Measurements from ENCODE around the gene MYOG.

MYOG gene

DNA sequence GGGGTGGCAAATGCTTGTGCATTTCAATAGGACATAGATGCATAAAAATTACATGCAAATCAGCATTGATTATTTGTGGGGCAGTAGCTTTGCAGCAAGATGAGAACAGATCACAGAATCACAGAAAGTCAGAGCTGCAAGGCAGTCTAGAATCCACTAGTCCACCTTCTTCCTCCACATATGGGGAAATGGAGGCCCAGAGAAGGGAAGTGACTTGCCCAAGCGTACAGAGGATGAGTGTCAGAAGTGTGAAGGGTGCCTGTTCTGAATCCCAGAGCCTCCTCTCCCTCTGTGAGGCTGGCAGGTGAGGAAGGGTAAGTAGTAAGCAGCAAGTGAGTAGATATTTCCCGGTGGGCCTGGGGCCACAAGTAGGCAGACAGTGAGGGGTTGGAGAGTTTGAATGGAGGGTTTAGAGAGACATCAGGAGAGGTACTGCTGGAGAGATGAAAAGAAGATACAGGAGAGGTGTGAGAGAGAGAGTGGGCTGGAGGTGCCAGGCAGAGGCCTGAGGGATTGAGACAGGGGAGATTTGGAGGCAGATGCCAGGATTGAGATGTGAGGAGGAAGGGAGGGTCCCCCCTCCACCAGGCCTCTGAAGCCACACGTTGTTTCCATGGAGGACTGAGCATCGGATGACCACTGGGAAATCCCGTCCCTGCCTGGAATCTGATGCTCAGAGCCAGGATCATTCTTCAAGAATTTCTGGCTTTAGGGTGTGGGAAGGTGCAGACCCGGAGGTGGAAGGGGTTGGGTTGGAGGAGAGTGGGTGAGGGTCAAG, 4.8 kb upstream of the MYOG start:
- no peak for TF ChIP-seq EGR1 (IDR thresholded peaks at IDR 0.05)
- TF ChIP-seq EP300 (IDR thresholded peaks at IDR 0.05; ENCODE audit: borderline replicate concordance), result no peak
- TF ChIP-seq, protein P1, sequence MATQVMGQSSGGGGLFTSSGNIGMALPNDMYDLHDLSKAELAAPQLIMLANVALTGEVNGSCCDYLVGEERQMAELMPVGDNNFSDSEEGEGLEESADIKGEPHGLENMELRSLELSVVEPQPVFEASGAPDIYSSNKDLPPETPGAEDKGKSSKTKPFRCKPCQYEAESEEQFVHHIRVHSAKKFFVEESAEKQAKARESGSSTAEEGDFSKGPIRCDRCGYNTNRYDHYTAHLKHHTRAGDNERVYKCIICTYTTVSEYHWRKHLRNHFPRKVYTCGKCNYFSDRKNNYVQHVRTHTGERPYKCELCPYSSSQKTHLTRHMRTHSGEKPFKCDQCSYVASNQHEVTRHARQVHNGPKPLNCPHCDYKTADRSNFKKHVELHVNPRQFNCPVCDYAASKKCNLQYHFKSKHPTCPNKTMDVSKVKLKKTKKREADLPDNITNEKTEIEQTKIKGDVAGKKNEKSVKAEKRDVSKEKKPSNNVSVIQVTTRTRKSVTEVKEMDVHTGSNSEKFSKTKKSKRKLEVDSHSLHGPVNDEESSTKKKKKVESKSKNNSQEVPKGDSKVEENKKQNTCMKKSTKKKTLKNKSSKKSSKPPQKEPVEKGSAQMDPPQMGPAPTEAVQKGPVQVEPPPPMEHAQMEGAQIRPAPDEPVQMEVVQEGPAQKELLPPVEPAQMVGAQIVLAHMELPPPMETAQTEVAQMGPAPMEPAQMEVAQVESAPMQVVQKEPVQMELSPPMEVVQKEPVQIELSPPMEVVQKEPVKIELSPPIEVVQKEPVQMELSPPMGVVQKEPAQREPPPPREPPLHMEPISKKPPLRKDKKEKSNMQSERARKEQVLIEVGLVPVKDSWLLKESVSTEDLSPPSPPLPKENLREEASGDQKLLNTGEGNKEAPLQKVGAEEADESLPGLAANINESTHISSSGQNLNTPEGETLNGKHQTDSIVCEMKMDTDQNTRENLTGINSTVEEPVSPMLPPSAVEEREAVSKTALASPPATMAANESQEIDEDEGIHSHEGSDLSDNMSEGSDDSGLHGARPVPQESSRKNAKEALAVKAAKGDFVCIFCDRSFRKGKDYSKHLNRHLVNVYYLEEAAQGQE (IDR thresholded peaks at IDR 0.05; ENCODE audit: low read depth), result no peak
- no peak for TF ChIP-seq CREB1 (IDR thresholded peaks at IDR 0.05; ENCODE audit: low read depth)
- TF ChIP-seq TAF1 (IDR thresholded peaks at IDR 0.05; ENCODE audit: low read depth), result no peak
- TF ChIP-seq ZBTB7A (IDR thresholded peaks at IDR 0.05; ENCODE audit: low read depth), result no peak
- TF ChIP-seq NFIC (IDR thresholded peaks at IDR 0.05), result no peak
- TF ChIP-seq, protein P2, sequence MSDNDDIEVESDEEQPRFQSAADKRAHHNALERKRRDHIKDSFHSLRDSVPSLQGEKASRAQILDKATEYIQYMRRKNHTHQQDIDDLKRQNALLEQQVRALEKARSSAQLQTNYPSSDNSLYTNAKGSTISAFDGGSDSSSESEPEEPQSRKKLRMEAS (IDR thresholded peaks at IDR 0.05), result no peak
- TF ChIP-seq RAD21 (IDR thresholded peaks at IDR 0.05; ENCODE audit: low read depth), result no peak
- TF ChIP-seq USF1 (IDR thresholded peaks at IDR 0.05), result no peak
- TF ChIP-seq CEBPB (IDR thresholded peaks at IDR 0.05), result no peak
- no peak for TF ChIP-seq TCF12 (IDR thresholded peaks at IDR 0.05; ENCODE audit: low read depth)
- TF ChIP-seq FOXM1 (IDR thresholded peaks at IDR 0.05; ENCODE audit: borderline replicate concordance, low read depth), result no peak
- no peak for TF ChIP-seq TEAD4 (IDR thresholded peaks at IDR 0.05)
- no peak for TF ChIP-seq YY1 (IDR thresholded peaks at IDR 0.05; ENCODE audit: low read depth)

DNA sequence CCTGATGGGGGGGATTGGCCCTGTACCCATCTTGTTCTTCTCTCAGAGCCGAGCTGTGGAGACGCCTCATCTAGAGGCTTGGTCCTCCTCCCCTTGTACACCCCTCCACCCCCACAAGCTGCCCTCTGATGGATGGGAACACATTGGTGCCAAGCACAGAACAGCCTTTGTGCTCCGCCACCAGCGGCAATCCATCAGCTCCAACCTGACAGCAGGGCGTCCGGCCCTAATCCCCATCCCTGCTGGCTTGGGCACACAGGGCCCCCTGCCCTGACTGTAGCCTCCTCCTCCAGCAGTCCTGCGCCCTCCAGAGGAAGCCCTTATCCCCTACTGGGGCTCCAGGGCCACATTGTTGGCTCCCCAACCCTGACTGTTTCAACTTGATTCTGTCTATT, 3.8 kb upstream of the MYOG start:
- TF ChIP-seq CEBPB (IDR thresholded peaks at IDR 0.05), result no peak
- no peak for TF ChIP-seq ZBTB7A (IDR thresholded peaks at IDR 0.05; ENCODE audit: low read depth)
- TF ChIP-seq EGR1 (IDR thresholded peaks at IDR 0.05), result no peak
- TF ChIP-seq FOXM1 (IDR thresholded peaks at IDR 0.05; ENCODE audit: borderline replicate concordance, low read depth), result no peak
- TF ChIP-seq CREB1 (IDR thresholded peaks at IDR 0.05; ENCODE audit: low read depth), result no peak
- no peak for TF ChIP-seq YY1 (IDR thresholded peaks at IDR 0.05; ENCODE audit: low read depth)
- TF ChIP-seq, protein P2 (IDR thresholded peaks at IDR 0.05), result no peak
- TF ChIP-seq TCF12 (IDR thresholded peaks at IDR 0.05; ENCODE audit: low read depth), result no peak
- TF ChIP-seq USF1 (IDR thresholded peaks at IDR 0.05), result no peak
- no peak for TF ChIP-seq TEAD4 (IDR thresholded peaks at IDR 0.05)
- TF ChIP-seq, protein P1 (IDR thresholded peaks at IDR 0.05; ENCODE audit: low read depth), result no peak
- TF ChIP-seq RAD21 (IDR thresholded peaks at IDR 0.05; ENCODE audit: low read depth), result no peak
- TF ChIP-seq NFIC (IDR thresholded peaks at IDR 0.05), result no peak
- no peak for TF ChIP-seq EP300 (IDR thresholded peaks at IDR 0.05; ENCODE audit: borderline replicate concordance)
- TF ChIP-seq TAF1 (IDR thresholded peaks at IDR 0.05; ENCODE audit: low read depth), result no peak

DNA sequence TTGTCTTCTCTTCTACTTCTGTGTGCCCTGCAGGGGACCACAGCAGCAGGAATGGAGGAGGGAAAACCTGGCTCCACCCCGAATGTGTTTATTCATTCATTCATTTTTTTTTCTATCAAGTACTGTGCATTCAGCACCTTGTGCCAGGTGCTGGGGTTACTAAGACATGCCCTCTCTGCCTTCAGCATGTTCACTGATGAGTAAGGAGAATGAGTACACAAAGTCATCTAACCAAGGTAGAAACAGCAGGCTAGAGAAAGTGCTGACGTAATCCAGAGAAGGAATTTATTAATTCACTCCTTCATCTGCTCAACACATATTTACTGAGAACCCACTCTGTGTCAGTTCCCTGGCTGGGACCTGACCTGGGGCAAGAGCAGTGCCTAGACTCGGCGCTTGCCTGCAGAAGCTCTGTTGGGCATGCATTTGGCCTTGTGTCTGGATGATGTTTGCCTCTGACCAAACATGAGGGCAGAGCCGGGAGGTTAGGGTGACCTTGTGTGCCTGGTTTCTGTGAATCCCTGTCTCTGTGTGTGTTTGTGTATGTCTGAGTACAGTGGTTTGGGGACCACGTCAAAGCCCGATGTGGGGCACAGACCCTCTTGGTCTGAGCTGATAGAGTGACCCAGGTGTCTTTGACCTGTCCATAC, 3.3 kb upstream of the MYOG start:
- no peak for TF ChIP-seq TEAD4 (IDR thresholded peaks at IDR 0.05)
- no peak for TF ChIP-seq TCF12 (IDR thresholded peaks at IDR 0.05; ENCODE audit: low read depth)
- no peak for TF ChIP-seq YY1 (IDR thresholded peaks at IDR 0.05; ENCODE audit: low read depth)
- no peak for TF ChIP-seq EP300 (IDR thresholded peaks at IDR 0.05; ENCODE audit: borderline replicate concordance)
- TF ChIP-seq CEBPB (IDR thresholded peaks at IDR 0.05), result no peak
- TF ChIP-seq EGR1 (IDR thresholded peaks at IDR 0.05), result no peak
- no peak for TF ChIP-seq USF1 (IDR thresholded peaks at IDR 0.05)
- no peak for TF ChIP-seq NFIC (IDR thresholded peaks at IDR 0.05)
- no peak for TF ChIP-seq CREB1 (IDR thresholded peaks at IDR 0.05; ENCODE audit: low read depth)
- no peak for TF ChIP-seq RAD21 (IDR thresholded peaks at IDR 0.05; ENCODE audit: low read depth)
- TF ChIP-seq TAF1 (IDR thresholded peaks at IDR 0.05; ENCODE audit: low read depth), result no peak

GRCh38 chr1:203088441-203088840, 2.6 kb upstream of the MYOG start:
- no peak for TF ChIP-seq TCF12 (IDR thresholded peaks at IDR 0.05; ENCODE audit: low read depth)
- no peak for TF ChIP-seq TEAD4 (IDR thresholded peaks at IDR 0.05)
- TF ChIP-seq YY1 (IDR thresholded peaks at IDR 0.05; ENCODE audit: low read depth), result no peak
- TF ChIP-seq EGR1 (IDR thresholded peaks at IDR 0.05), result no peak
- TF ChIP-seq NFIC (IDR thresholded peaks at IDR 0.05), result no peak
- no peak for TF ChIP-seq CREB1 (IDR thresholded peaks at IDR 0.05; ENCODE audit: low read depth)
- TF ChIP-seq EP300 (IDR thresholded peaks at IDR 0.05; ENCODE audit: borderline replicate concordance), result no peak
- TF ChIP-seq, protein P2 (IDR thresholded peaks at IDR 0.05), result no peak
- no peak for TF ChIP-seq ZBTB7A (IDR thresholded peaks at IDR 0.05; ENCODE audit: low read depth)
- TF ChIP-seq USF1 (IDR thresholded peaks at IDR 0.05), result no peak
- TF ChIP-seq, protein P1 (IDR thresholded peaks at IDR 0.05; ENCODE audit: low read depth), result no peak

All from Ishikawa (cell line).